NCI-H748 (cell line): ENCODE measurements around the gene KIF13A.
"Not testable (repeated sequence)": the region's sequence is repeated elsewhere in the genome, so short reads cannot be mapped to it uniquely, and the experiment has no call there.

ENCODE experiments used
- DNase-seq: peaks from one replicate; lab custom pipeline; 2025; ENCODE audit not compliant: unreplicated experiment; lab: John Stamatoyannopoulos, UW

The KIF13A gene

DNA sequence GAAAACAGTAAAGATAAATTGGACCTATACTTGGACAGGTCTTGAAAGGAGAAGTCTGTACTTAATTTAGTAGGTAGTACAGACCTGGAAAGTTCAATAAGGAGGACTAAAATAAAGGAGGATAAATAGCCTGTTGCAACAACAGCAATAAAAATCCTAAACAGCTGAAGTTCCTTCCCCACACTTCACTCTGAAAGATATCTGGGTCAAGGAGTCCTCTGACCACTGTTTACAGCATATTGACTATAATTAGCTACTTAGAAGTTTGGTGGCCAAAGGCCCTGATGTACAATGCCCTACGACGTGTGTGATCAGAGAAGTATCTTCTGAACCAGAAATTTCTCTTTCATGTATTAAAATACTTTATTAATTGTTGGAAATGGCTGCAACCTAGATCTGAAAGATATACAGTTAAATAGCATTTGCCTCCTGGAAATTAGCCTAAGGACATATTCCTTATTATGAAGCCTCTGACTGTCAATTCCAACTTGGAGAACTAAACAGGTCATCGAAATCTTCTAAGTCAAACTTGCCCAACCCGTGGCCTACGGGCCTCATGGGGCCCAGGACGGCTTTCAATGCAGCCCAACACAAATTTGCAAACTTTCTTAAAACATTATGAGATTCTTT is 82.8 kb downstream of the KIF13A start:
- no peak for DNase-seq

GRCh38 chr6:17902974-17903373 is 84.5 kb downstream of the KIF13A start:
- DNase-seq = no peak

DNA sequence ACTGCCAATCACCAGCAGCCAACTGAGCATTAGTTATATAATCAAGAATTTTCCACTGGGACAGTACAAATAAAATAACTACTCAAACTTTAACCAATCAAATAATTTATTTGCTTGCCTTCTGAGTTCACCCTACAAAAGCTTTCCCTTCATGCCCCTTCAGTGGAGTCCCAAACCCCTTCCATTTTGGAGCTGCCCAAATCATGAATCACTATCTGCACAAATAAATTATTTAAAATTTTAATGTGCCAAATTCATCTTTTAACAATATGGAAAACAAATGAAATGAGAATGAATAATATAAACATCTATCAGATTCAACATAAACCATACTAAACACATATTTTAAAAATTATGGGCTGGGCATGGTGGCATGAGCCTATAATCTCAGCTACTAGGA is 85.9 kb downstream of the KIF13A start:
- DNase-seq = no peak

DNA sequence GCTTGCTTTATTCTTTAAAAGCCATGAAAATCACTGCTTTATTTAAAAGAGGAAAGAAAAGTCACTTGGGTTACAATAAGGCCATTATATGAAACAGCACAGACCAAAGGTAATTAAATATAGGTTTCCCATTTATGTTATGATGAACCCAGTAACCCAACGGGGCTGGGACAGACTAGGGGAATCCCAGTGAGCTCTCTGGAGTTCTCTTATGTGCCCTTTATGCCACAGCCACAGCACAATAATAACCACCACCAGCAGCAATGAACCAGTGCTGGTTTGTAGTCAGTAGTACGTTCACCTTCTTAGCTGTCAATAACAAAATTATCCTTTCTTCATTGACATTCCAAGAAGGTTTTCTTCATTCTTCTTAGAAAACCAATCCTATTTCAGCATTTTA is 87.4 kb downstream of the KIF13A start:
- DNase-seq = no peak

- DNase-seq = no peak
These were observed 87.9 kb downstream of the KIF13A start for GRCh38 chr6:17899491-17899890.

GRCh38 chr6:17897681-17898080 is 89.8 kb downstream of the KIF13A start:
- DNase-seq = no peak

DNA sequence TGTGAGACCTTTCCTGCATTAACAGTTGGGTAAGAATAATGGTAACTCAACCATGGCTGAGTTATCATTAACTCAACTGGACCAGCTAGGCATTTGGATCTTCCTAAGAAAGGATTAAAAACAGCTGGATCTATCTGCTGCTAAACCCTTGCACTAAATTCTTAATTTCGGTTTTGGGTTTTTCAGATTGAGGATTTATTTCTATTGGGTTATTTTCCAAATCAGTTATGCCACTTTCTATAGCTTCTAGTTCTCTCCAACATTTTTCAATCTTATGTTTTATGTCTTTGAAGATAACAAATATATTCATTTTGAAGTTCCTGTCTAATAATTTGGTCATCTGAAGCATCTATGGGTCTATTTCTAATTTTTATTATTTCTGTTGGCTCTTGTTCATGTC is 92.5 kb downstream of the KIF13A start:
- no peak for DNase-seq

GRCh38 chr6:17894191-17894590 is 93.2 kb downstream of the KIF13A start:
- no peak for DNase-seq

GRCh38 chr6:17892097-17892686 is 95.2 kb downstream of the KIF13A start:
- no peak for DNase-seq

- DNase-seq = peak; percentile 10
These were observed 97.1 kb downstream of the KIF13A start for GRCh38 chr6:17890309-17890708.

GRCh38 chr6:17889777-17890176 is 97.7 kb downstream of the KIF13A start:
- not testable (repeated sequence) for DNase-seq

DNA sequence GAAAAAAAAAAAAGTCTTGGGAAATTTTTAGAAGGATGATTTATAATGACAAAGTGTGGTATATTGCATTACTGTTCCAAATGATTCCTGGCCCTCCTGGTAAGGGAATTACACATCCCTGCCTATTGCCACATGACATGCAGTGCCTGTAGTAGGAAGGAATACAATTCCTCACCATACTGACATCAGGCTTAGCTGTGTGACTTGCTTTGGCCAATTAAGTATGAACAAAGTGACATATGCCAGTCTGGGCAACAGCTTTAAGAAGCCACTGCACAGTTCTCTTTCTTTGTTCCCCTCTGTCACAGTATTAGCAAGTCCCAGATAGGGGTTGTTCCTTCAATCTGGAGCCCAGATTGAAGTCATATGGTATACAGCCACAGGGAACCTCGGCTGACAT is 100.5 kb downstream of the KIF13A start:
- no peak for DNase-seq

GRCh38 chr6:17885889-17886576 is 101.4 kb downstream of the KIF13A start:
- no peak for DNase-seq

DNA sequence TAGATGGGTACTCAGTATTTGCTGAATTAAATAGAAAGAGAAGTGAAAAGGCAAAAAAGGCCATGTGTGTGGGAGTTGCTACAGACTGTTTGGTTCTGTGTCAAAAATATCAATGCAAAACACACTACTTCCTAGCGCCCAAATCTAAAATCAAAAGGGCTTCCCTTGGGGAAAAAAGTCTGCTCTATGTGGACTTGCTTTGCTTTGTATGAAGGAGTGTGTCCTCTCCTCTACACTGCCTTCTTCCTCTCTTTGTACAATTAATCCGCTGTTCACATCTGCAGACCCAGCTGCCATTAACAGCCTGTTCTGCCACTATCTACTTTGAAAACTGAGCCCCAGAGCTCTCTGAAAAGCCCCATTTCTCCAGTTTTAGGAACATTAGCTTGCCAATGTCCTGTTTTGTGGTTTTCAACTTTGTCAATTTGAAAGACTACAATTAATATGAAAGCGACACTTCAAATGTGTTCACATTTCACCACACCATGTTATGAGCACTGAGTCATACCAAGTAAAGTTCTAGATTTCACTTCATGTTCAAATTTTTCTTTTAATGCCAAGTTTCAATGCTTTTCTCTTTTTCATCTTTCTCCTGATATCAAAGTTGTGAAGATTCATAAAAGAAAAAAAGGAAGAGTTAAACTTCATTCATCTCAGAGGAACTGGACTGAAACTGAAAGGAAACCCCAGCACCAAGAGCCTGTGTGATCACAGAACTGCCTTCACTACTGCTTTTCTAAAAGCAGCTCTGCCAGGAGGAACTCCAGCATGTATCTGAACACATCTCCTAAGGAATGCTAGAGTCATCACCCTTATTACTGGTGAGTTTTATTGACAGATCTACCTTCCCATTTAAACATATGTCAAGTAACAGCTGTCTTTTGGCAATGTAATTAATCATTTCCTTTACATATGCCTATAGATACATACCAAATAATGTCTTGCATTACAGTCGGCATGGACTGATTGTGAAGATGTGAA is 102.6 kb downstream of the KIF13A start:
- DNase-seq = no peak

DNA sequence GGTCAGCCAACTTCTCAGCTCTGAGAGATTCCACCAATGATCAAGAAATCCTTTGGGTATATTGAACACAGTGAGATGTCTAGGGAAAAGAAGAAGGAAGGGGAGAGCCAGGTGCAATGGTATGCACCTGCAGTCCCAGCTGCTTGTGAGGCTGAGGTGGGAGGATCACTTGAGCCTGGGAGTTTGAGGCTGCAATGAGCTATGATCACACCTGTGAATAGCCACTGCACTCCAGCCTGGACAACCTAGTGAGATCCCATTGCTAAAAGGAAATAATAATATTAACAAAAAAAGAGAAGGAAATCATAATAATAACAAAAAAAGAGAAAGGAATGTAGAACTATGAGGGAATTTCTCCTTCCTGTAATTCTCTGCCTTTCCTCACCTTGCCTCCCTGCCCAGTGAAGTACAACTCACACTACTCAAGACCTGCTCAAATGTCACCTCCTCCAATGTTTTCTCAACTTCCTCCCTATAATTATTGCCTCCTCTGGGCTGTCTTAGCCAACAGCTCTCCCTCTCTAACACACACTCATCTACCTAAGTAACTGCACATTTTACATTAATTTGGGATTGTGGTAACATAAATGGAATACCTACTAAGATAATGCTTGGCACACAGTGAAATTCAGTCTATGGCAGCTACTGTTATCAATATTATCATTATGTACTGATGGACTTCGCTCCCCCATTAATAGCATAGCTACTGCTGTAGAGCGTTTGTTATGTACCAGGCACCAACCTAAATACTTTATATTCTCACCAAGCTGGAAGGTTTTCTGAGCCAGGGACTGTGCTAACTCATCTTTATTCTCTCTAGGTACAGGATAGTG is 103.6 kb downstream of the KIF13A start:
- DNase-seq = no peak

GRCh38 chr6:17881085-17881858 is 106.2 kb downstream of the KIF13A start:
- DNase-seq = no peak

DNA sequence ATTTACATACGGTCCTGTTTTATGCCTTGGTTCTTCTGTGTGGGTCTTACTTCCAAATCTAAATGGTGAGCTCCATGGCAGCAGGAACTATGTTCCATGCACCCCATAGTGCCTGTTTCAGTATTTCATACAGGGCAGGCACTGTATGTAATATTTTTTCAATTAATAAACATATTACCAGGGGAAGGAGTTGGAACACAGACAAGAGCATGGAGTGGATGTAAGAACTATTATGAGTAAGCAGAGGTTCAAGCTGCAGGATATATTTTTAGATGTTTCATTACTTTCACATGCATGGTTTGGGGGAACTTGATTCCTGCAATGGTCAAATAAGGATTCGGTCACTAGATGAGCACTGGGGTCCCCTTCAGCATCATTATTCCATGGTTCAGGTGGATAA is 108.3 kb downstream of the KIF13A start:
- no peak for DNase-seq

GRCh38 chr6:17878734-17879133 is 108.7 kb downstream of the KIF13A start:
- DNase-seq = no peak

DNA sequence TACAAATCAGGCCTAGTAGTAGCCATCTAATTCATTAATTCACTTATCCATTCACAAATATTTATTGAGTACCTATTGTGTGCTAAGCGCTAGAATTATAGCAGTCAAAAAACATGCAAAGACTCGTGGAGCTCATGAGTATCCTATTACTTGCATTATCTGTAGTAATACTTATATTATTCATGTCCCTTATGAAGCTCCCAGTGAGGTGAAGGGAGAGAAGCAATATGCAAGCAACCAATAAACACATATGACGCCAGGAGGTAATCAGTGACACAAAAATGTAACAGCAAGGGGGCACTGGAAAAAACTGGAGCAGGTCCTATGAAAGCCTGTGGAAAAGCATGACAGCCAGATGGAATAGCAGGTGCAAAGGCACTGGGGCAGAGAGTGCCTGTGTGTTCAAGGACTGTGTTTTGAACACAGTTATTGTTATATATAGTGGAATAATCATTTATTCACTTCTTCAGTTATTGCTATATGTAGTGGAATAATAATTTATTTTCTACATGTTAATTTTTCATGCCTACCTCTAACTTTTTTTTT is 109.5 kb downstream of the KIF13A start:
- DNase-seq = no peak
